ENCODE results near the gene DBP. TPM values are rescaled to one million over a fixed set of nuclear protein-coding genes. Genes with fewer than 3 reads are reported as not detected.

DBP gene
- total RNA-seq, 6 donors from 2014 or later, result 5.2 to 25.4 (median 10.0) TPM

DNA sequence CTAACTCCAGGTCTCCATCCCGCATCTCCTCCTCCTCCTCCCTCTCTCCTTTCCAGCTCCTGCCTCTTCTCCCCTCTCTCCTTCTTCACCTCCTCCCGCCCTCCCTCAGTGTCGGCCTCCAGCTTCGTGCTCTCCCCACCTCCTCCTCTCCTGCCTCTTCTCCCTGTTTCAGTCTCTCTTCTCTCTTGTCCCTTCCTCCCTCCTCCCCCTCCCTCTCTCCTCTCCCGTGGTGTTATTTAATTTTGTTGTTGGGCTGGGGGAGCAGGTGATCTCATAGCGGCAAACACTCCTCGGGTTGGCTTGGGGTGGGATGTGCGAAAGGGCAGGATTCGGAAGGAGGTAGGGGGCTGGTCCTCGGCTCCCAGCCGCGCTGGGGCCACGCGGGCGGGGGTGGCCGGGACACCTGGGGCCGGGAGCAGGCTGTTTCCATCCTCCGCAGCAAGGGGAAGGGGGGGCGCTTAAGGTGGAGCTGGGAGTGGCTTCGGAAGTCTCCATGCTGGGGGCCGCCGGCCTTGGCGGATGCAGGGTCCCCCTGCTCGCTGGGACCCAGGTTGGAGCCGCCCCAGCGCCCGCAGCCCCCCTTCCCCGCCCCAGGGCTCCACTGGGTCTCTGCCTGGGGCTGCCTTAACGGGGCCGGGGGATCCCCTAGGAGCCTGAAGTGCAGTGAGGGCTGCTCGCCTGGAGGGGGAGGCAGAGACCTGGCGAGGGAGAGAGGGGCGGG lies 9.0 kb upstream of the DBP start, which contains the start of gene CA11:
TSS of gene CA11 (minus strand) at position 187 of the 721 bp plus-strand sequence. CDS start 555 bp downstream, outside the sequence.
- WGBS, 2 donors, result 1% methylated on average over 20 to 30 of the region's 33 CpGs
- Histone ChIP-seq H3K27me3 (no peaks in the 10 kb centered on the region), H3K9me3 (no peaks in the 10 kb centered on the region), H3K36me3 (no peaks in the 10 kb centered on the region), H3K27ac (peak within 1 kb of the TSS; percentile 74 to 92 (median 83)), H3K4me3 (peak within 1 kb of the TSS; percentile 47 to 68 (median 56)), H3K4me1 (peaks cover 17 to 23% (median 23%) of the 10 kb centered on the region in 4 donors)
- DNase-seq (peak; percentile 92), ATAC-seq (ENCODE audit: low FRiP score in 2 of 2) (peak; percentile 94 to 96)
- TF ChIP-seq EP300 (IDR thresholded peaks at IDR 0.05) (no peak), POLR2AphosphoS5 (IDR thresholded peaks at IDR 0.05) (peak in 1 of 2 donors; percentile 30), POLR2A (IDR thresholded peaks at IDR 0.05) (peak in 1 of 4 donors; percentile 37)
- TF ChIP-seq, protein P1, sequence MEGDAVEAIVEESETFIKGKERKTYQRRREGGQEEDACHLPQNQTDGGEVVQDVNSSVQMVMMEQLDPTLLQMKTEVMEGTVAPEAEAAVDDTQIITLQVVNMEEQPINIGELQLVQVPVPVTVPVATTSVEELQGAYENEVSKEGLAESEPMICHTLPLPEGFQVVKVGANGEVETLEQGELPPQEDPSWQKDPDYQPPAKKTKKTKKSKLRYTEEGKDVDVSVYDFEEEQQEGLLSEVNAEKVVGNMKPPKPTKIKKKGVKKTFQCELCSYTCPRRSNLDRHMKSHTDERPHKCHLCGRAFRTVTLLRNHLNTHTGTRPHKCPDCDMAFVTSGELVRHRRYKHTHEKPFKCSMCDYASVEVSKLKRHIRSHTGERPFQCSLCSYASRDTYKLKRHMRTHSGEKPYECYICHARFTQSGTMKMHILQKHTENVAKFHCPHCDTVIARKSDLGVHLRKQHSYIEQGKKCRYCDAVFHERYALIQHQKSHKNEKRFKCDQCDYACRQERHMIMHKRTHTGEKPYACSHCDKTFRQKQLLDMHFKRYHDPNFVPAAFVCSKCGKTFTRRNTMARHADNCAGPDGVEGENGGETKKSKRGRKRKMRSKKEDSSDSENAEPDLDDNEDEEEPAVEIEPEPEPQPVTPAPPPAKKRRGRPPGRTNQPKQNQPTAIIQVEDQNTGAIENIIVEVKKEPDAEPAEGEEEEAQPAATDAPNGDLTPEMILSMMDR (IDR thresholded peaks at IDR 0.05), result peak; percentile 85 to 97 (median 92)

DNA sequence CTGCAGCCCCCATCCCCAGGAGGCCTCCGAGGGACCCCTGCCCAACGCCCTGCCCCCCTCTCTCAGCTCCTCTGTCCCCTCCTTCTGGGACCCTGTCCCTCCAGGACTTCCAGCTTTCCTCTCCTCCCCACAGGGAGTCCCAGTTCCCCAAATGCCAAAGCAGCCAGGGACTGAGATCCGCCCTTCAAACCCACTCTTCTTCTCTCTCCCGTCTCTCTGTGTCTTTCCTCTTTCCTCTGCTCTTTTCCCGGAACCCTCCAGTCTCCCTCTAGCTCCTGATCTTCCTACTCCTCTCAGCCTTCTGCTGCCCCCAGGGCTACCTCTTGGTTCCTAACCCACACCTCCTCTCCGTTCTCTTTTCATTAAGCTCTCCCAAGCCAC lies 8.4 kb upstream of the DBP start:
- WGBS, 2 donors, result 0 to 9% methylated on average over 4 to 6 of the region's 6 CpGs
- TF ChIP-seq POLR2AphosphoS5 (IDR thresholded peaks at IDR 0.05) (no peak), EP300 (IDR thresholded peaks at IDR 0.05) (no peak), POLR2A (IDR thresholded peaks at IDR 0.05) (no peak)
- TF ChIP-seq, protein P1 (IDR thresholded peaks at IDR 0.05), result no peak
- H3K27ac ChIP-seq, result peak overlapping the region; percentile 74 to 92 (median 83)
- H3K4me1 ChIP-seq, result peaks cover 17 to 23% (median 23%) of the 10 kb centered on the region in 4 donors
- peak in 1 of 2 donors; percentile 28 for ATAC-seq (ENCODE audit: low FRiP score in 2 of 2)
- no peaks in the 10 kb centered on the region for H3K9me3 ChIP-seq
- no peaks in the 10 kb centered on the region for H3K27me3 ChIP-seq
- H3K36me3 ChIP-seq, result no peaks in the 10 kb centered on the region
- no peak for DNase-seq
- H3K4me3 ChIP-seq, result peak overlapping the region in 3 of 4 donors; percentile 47 to 68 (median 50)

DNA sequence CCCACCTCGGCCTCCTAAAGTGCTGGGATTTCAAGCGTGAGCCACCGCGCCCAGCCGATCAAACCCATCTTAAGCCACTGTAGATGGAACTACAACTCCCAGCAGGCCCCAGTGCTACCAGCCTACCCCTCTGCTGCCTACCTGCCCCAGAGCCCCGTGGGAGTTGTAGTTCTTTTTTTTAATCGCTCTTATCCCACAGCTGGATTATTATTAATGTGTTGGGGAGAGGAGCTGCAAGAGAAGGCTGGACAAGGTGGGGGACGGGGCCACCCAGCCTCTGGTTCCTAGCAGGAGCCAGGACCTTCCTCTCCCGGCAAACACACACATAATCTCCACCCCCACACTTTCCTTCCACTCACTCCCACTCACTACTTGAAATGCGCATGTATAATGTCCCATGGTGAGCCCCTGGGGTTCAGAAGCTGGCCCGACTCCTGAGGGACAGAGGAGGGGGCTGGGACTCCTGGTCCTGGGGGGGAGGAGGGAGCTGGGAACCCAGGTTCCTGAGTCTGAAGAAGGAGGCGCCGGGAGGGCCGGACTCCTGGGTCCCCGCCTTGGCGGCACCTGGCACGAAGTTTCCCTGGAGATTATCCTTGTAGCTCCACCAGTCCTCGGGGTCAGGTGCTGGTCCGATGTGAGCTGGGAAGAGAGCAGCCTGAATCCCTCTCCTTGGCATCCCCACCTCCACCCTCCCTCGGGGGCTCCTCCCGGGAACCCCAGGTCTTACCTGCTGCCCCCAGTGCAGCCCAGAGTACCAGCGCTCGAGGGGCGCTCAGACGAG lies 7.8 kb upstream of the DBP start:
- peak overlapping the region; percentile 74 to 92 (median 83) for H3K27ac ChIP-seq
- H3K4me3 ChIP-seq, result peak overlapping the region in 3 of 4 donors; percentile 47 to 68 (median 50)
- H3K27me3 ChIP-seq, result no peaks in the 10 kb centered on the region
- no peaks in the 10 kb centered on the region for H3K9me3 ChIP-seq
- WGBS, 2 donors, result 8 to 14% methylated on average over 16 to 21 of the region's 25 CpGs
- ATAC-seq (ENCODE audit: low FRiP score in 2 of 2) (peak; percentile 86 to 90), DNase-seq (peak in 1 of 2 donors; percentile 84)
- H3K4me1 ChIP-seq, result peaks cover 17 to 23% (median 23%) of the 10 kb centered on the region in 4 donors
- TF ChIP-seq POLR2AphosphoS5 (IDR thresholded peaks at IDR 0.05), result no peak
- no peak for TF ChIP-seq POLR2A (IDR thresholded peaks at IDR 0.05)
- TF ChIP-seq, protein P1 (IDR thresholded peaks at IDR 0.05), result no peak
- no peak for TF ChIP-seq EP300 (IDR thresholded peaks at IDR 0.05)
- no peaks in the 10 kb centered on the region for H3K36me3 ChIP-seq

DNA sequence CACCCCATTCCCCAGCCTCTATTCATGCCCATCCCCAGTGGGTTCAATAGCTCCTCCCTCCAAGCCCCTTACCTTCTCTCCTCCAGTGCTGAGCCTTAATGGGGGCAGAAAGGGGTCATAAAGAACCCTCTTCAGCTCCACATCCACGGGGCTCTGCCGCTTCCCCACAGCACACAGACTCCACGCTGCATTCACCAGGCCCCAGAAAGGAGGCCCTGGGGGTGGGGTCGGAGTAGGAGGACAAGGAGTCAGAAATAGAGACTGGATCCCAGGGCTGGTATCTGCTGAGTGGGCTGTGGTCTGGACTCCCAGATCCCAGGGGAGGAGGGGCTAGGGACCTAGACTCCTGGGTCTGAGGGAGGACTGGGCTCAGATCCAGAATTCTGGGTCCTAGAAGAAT lies 7.2 kb upstream of the DBP start:
- no peak for TF ChIP-seq POLR2A (IDR thresholded peaks at IDR 0.05)
- no peak for TF ChIP-seq POLR2AphosphoS5 (IDR thresholded peaks at IDR 0.05)
- TF ChIP-seq EP300 (IDR thresholded peaks at IDR 0.05), result no peak
- TF ChIP-seq, protein P1 (IDR thresholded peaks at IDR 0.05), result no peak
- Histone ChIP-seq H3K9me3 (no peaks in the 10 kb centered on the region), H3K27me3 (no peaks in the 10 kb centered on the region), H3K4me1 (peaks cover 17 to 23% (median 23%) of the 10 kb centered on the region in 4 donors), H3K27ac (peak overlapping the region in 1 of 4 donors; percentile 92), H3K4me3 (no peak overlapping the region), H3K36me3 (no peaks in the 10 kb centered on the region)
- no peak for DNase-seq
- WGBS, 2 donors, result 64 to 82% methylated on average over 4 of the region's 4 CpGs
- no peak for ATAC-seq (ENCODE audit: low FRiP score in 2 of 2)
